Measurements from ENCODE around the gene PCCA.
"Not testable (repeated sequence)": the region's sequence is repeated elsewhere in the genome, so short reads cannot be mapped to it uniquely, and the experiment has no call there.

The PCCA gene

DNA sequence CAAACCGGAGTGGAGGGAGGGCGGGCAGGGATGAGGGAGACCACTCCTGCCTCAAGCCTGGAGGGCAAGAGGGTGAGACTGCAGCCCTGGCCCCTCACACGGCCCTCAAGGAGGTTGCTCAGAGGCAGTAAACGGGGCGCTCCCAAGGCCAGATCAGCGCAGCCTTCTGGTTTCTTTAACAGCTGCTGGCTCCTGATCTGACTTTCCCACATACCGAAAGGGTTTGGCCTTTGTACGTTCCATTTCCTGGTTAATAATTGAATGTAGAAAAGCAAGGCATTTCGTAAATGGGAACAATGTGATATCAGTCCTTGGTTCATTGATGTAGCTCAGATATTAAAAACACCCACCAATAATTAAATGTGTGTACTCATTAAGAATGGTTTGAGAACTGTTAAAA lies 428.2 kb downstream of the PCCA start:
- DNase-seq (ENCODE audit: extremely low read depth in 1 of 2, low read depth in 1 of 2) = no peak

DNA sequence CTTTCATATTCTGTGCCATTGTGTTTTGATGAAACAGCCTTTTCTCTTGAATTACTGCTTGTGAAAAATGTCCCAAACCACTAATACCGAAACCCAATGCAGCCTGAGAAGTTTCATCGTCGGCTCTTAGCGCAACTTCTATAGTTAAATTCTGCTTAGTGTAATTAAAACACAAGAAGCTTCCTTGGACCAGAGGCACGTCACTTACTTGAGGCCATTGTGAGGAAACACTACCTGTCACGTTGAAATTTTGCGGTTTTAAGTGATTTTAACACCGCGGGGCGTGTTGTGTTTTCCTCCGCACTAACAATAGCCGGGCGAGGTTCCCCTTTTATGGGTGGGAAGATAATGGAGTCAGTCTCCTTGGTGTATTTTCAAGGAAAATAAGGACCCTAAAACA lies 428.8 kb downstream of the PCCA start:
- DNase-seq (ENCODE audit: extremely low read depth in 1 of 2, low read depth in 1 of 2) = no peak

DNA sequence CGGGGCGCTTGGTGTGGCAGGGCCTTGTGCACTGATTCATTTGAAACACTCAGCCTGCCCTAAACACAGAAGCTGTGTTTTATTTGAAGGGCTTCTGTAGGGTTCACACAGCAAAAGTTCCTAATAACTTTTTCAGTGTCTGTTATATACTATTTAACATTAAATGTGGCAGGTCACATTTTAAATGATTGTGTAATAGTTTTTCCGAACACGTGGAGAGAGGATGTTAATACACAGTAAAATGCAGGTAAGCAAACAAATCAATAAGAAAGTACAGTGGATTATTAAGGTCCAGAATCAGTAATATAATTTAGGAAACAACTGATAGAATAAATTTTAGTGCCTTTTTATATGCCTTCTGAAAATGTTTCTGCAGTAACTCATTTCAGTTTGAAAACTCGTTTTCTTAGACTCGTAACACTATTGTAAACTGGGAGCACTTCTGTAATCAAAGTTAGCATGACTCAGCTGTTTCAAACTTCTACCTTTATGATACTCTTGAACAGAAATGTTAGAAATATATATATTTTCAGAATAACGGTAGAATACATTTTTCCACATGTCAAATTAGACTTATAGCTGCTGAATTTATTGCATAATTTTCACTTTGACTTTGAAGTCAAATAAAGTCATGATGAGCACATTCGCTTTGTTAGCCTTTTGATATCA lies 429.6 kb downstream of the PCCA start:
- no peak for DNase-seq (ENCODE audit: extremely low read depth in 1 of 2, low read depth in 1 of 2)

DNA sequence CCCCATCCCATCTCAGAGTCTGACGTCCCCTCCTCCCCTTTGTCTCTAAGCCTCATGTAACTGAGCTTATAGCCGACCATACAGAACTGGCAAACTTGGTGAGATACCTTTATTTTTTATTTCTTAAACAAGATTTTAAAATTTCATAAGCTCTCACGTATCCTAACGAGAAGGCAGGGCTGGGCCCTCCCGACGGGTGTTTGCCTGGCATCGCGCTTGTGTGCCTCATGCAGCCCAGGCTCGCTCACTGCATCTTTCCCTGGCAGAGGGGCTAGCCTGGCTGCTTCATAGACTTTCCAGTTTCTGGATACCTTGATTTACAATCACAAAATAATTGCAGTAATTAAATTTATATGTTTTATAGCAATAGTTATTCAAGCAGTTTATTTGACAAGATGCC lies 430.7 kb downstream of the PCCA start:
- DNase-seq (ENCODE audit: extremely low read depth in 1 of 2, low read depth in 1 of 2) = no peak

DNA sequence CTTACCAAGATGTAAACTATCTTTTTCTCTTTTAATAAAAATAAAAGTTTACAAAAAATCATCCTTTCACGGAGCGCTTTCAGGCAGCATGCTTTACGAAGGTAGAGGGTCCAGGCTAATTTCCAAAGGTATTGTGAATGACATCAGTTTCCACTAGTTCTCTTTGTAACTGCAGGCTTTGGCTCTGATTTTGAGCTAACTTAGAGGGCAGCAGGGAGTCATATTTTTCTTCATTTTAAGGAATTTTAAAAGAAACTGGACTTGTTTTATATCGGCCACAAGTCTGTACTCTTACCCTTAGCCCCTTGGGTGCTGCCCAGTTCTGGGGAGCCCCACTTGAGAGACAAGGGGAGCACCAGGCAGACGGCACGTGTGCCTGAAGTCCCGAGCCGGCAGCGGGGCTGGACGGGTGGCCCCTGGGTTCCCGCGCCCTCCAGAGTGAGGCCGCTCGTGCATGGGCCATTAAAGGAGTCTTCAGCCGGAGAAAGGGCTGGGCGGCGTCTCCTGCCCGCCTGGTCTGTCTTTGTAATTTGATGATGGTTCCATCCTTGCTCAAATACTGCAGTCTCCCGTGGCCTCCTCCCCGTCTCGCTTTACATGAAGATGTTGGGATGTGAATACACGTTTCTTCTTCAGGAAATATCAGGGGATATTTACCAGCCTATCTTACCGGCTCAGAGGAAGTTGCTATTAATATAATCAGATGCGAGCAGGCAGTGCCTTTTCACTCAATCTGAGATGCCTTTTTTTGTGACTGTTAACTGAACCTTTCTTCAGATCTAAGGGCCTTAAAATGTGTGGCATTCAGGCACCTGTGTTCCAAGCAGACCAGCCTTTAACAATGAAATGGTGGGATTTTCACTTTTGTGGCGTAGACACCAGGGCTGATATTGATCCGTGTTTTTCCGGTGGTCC lies 432.3 kb downstream of the PCCA start:
- no peak for DNase-seq (ENCODE audit: extremely low read depth in 1 of 2, low read depth in 1 of 2)

DNA sequence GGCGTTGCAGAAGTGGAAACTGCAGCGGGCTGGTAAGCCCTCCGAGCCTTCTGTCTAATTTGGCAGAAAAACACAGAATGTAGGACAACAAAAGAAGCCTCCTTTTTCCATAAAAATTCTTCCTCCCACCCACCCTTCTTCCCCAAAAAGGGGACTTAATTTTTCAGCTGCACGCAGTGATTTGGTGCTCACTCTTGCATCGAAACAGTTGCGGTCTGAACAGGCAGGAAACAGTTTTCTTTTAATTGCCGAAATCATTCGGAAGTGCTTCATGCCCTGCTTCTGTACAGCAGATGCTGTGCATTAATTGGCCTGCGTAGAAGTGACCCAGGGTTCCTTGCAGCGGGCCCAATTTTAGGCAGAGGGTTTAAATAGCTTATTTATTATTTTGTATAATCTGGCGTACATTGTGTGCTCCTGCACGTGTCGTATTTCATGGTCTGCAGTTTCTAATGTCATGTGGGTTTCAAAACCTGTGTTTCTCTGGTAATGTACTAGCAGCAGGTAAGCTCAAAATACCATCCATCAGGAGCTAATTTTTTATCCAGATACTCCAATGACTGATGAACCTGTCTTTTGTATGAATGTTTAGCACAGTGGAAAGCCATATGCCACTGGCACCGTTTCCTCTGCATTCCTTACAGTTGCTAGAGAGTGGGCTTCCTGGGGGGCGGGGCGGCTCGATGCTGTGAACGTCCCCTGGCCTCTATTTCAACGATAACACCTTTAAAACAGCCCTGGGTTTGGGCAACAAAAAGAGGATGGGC lies 433.1 kb downstream of the PCCA start:
- DNase-seq (ENCODE audit: extremely low read depth in 1 of 2, low read depth in 1 of 2) = no peak

DNA sequence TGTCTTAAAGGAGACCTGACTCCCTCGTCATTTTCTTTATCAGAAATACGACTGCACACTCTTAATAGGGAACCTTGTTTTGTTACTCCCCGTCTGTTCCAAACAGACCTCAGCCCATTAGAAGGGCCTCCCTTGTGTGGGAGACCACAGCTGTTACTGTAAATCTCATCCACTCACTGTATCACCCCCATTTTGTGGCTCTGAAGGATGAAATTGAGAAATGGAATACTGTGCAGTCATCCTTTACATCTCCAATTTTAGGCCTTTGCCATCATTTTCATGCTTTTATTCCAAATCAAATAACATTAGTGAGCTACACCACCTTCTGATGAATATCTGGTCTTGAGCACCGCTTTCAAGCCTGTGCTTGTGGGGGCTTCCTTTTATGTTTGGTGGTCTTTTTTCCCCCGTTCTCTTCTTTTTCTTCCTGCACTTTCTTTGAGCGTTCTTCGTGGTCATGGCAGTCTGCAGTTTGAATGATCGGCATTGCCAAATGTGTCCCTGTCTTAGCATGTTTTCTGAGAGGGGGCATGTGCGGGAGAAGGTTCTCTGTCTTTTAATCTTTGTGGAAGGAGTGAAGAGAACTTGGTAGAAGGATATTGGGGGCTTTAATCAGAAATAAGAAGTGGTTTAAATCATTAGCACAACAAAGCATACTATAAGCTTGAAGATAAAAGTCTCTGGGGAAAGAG lies 433.9 kb downstream of the PCCA start:
- DNase-seq (ENCODE audit: extremely low read depth in 1 of 2, low read depth in 1 of 2) = no peak

DNA sequence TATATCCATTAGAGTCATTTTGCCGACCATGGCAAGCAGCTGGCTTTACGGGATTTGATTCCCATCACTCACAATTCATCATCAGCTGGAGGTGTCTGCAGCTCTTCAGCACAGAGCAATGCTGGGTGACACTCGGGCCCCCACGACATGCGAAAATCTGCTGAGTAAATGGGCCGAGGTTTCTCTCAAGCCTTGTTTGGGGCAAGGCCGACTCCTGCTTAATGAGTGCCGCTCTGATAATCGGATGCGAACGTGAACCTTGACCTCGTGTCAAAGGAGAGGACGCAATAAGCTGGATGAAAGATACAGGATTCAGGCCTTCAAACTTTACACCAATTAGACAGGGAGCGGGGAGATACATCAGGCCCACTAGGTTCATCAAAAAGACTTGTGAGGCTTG lies 434.5 kb downstream of the PCCA start:
- no peak for DNase-seq (ENCODE audit: extremely low read depth in 1 of 2, low read depth in 1 of 2)

DNA sequence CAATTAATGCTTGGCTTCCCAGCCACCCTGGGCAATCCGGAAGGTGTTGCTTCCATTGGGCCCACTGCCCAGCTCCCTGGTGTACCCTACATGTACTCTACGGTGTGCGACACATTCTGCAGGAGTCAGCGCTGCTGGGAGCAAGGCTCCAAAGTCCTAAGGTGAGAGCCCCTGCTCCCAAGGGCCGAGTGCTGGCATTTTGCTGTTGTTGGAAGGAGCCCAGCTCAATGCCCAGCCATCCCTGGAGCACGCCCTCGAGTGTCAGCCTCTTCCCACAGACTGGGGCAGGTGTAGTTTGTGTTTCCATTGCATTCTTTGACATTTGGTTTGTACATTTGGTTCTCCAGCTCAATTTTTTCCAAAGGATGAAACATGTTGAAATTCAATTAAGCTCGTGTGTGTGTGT lies 435.1 kb downstream of the PCCA start:
- DNase-seq (ENCODE audit: extremely low read depth in 1 of 2, low read depth in 1 of 2) = no peak

DNA sequence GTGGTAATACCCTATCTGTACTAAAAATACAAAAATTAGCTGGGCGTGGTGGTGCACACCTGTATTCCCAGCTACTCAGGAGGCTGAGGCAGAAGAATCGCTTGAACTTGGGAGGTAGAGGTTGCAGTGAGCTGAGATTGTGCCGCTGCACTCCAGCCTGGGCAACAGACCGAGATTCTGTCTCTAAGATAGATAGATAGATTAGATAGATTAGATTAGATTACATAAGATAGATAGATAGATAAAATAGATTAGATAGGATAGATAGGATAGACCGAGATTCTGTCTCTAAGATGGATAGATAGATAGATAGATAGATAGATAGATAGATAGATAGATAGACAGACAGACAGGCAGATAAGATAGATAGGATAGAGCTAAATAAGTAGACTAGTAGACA lies 435.8 kb downstream of the PCCA start:
- DNase-seq (ENCODE audit: extremely low read depth in 1 of 2, low read depth in 1 of 2) = not testable (repeated sequence)

DNA sequence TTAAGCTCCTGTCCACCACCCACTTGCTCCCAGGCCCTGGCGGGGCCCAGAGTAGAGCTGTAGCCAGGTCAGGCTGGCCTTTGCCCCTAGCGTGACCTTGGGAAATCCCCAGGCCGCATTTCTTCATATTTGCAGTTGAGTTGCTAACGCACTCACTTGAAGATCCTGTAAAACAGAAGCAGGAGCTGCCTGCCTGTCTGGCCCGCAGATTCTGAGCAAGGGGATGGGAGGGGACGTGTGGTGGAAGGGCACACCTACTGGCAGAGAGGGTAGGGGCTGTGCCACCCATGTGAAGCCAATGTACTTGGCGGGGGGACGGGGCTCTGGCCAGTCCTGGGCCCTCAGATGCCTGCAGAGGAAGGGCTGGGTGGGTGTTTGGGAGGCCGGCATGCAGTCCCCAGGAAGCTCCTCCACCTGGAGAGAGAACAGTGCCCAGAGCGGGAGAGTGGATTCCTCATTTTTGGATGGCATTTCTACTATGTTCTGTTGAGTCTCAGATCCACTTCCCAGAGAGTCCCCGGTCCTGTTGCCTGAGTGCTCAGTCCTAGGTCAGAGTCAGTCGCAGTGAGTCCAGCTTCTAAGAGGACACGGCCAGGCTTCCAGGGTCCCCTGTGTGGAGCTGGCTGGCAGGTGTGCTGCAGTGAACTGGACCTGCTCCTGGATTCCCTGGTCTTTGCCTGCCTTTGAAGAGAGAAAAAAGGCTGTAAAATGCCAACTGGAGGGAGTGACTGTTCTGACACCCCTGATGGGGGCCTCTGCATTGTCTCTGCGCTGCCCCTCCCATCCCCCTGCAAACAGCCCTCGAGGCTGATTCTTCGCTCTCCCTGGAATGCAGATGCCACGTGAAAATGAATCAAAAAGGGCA lies 436.8 kb downstream of the PCCA start:
- DNase-seq (ENCODE audit: extremely low read depth in 1 of 2, low read depth in 1 of 2) = no peak

DNA sequence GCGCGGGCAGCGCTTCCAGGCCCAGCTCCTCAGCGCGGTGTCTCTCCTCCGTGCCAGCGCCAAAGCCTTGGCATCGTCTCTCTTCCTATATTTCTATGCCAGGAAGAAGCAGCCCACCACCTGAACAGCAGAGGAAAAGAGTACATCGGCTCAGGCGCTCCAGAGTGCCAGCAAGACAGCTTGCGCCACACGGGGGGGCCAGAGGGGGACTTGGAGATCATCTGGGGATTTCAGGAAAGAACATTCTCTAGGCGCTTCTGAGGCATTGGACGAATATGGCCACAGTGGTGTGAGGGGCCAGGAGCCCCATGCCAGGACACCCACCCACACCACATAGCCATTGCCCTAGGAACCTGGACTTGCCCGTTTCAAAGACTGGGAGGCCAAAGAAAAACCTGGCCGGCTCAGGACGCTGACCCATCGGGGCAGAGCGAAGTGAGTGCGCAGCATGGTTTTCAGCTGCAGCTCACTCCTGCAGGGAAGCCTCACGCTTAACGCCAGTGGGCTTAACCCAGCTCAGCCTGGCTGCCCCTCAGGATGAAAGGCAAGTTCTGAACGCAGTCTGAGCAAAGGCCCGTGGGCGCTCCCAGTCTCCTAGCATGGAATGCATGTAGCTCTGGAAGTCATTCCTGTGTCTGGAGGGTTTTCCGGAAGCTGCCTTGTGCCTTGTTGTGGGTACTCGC lies 437.6 kb downstream of the PCCA start:
- no peak for DNase-seq (ENCODE audit: extremely low read depth in 1 of 2, low read depth in 1 of 2)

DNA sequence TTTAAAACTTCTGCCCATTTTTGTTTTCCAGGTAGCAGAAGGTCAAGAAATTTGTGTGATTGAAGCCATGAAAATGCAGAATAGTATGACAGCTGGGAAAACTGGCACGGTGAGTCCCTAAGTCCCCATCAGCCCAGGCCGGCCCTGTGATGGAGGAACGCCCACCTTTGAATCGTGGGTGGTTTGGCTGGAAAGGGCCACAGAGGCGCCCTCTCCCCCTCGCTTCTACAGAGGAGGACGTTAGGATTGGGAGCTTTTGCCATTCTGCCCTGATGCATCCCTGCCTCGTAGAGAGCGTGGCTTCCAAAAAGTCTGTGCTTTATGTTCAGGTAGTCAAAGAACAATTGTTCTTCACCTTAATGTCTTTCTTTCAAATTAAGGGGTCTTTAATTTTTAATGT lies 438.8 kb downstream of the PCCA start:
- DNase-seq (ENCODE audit: extremely low read depth in 1 of 2, low read depth in 1 of 2) = no peak

DNA sequence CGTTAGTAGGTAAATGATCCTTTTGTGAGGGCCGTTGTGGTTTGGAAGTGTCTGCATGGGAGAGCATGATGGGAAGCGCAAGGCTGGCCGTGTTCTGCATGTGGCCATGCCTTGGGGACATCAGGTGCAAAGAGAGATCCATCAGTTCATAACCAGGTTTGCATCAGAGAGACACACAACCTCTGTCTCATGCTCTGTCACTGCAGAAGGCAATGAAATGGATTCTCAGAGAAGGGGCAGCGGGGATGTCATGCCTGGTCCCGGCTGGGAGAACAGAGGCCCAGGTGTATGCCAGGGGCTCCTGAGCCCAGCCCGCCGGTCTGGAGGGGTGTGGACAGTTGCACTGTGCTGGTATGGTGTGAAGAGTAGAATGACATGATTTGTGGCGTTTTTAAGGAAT lies 439.5 kb downstream of the PCCA start:
- DNase-seq (ENCODE audit: extremely low read depth in 1 of 2, low read depth in 1 of 2) = no peak

DNA sequence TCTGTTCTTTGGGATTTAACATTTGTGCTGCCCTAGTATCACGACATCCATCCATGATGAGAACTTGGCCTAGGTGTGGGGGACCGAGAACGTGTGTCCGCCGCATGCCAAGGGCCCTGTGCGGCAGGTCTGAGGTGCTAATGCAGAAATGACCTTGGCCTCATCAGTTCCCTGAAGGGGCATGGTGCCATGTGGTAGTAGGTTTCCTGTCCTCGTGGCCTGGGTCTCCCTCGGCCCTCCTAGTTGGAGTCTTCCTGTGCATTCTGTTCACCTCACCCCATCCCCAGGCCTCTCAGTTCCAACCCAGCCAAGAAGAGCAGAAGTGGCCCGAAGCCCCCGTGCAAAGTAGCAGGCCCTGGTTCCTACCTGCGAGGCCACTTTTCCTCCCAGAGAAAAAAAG lies 439.9 kb downstream of the PCCA start:
- DNase-seq (ENCODE audit: extremely low read depth in 1 of 2, low read depth in 1 of 2) = no peak

DNA sequence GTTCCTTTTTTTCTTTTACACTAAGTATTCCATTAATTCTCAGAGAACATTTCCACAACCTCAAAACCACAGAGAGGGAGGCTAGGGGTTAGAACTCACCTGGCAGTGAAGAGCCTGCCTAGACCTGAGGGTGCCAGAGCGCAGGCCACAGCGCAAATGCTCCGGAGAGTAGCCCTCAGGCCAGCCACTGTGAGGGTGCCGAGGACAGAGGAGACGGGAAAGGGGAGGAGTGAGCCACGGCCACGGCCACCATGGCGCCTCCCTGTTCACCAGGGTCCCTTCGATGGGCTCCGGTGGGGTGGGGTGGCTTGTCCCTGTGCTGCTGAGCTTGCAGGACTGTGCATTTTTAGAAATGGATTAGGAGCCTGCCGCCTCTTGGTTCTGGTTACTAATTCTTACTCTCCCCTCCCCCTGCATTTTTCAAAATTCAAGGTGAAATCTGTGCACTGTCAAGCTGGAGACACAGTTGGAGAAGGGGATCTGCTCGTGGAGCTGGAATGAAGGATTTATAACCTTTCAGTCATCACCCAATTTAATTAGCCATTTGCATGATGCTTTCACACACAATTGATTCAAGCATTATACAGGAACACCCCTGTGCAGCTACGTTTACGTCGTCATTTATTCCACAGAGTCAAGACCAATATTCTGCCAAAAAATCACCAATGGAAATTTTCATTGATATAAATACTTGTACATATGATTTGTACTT lies 440.9 kb downstream of the PCCA start:
- DNase-seq (ENCODE audit: extremely low read depth in 1 of 2, low read depth in 1 of 2) = no peak

DNA sequence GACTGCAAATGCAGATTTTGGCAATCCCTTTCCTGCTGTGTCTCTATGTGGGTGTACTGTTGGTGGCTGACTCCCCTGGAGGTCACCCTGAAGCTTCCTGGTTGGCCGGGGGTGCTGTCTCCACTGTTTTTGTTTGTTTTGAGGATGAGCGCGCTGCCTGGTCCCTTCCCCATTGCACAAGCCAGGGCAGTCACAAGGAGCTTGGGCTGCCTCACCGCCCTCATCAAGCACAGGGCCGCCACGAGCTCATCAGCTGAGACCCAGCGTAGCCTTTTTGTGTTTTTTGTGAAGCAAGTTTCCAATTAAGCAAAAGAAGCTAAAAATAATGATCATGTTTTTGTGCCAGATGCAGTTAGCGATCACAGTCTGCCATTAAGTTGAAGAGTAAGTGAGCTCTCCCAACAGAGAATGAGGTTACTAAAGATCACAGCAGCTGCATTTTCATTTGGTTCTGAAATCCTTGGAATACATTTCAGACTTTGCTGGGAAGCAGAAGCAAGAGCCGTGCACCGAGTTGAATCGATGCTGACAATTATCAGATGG lies 441.8 kb downstream of the PCCA start:
- no peak for DNase-seq (ENCODE audit: extremely low read depth in 1 of 2, low read depth in 1 of 2)

DNA sequence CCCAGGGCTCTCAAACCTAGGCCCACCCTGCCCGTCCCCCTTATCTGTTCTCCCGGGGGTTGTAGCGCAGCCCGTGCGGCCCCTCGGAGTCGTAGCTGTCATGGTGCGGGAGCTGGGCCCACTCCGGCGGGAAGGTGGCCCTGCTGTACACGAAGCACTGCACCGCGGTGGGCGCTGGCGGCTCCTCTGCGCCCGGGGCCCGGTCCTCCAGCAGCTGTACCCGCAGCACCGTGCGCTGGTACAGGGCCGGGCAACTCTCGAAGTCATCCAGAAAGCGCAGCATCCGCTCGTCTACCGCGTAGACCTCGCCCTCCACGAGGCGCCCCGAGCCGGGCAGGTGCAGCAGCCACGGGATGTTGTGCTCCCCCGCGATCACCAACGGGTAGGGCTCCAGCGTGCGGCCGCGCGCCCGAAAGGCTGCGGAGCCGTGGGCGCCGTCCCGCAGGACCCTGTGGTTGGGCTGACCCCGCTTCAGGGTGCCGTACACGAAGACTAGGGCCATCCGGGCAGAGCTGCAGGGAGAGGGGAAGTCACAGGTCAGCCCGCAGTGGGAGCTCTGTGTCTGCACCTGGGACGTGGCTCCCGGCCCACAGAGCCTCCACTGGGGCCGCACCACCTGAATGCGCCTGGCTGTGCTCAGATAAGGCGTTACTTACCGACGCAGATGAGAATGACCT lies 443.3 kb downstream of the PCCA start:
- DNase-seq (ENCODE audit: extremely low read depth in 1 of 2, low read depth in 1 of 2) = no peak

All from activated CD8-positive, alpha-beta memory T cell treated with anti-CD3 and anti-CD28 coated beads for 1 hour (primary cell).